ENCODE data around the gene PPP6R2. TPM values are rescaled to one million over a fixed set of nuclear protein-coding genes. Genes with fewer than 3 reads are reported as not detected.

Gene PPP6R2
- total RNA-seq, 3 donors from 2014 or later: 48.3 to 54.1 (median 49.5) TPM

DNA sequence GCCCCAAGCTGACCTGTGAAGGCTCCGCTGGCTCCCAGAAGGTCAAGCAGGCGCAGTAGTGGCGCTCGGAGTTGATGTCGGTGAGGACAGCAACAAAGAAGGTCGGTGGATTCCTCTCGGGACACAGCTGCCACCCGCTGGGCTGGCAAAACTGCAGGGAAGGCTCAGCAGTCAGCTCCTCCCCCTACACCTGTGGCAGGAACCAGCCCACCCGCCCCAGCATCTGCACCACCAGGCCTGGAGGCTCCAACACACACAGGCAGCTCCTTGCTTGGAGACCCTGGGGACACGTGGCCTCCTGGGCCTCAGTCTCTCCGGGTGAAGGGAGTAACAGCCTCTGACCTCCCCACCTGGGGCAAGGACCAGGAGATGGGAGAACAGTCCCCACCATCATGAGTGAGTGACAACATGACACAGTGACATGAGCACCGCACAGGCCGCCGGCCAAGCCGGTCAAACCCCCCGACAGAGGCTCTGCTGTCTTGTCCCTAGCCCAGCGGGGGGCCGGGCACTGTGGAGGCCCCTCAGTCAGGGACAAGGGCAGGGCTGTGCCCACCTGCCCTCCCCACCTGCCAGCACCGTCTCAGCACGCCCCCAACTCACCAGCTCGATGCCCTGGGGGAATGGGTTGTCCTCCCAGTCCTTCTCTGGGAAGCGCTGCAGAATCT is 124.8 kb downstream of the PPP6R2 start:
- Histone ChIP-seq H3K27me3 (no peaks in the 10 kb centered on the region), H3K9me3 (no peaks in the 10 kb centered on the region), H3K4me3 (no peak overlapping the region), H3K36me3 (peaks cover 14% of the 10 kb centered on the region), H3K4me1 (peaks cover 14 to 35% of the 10 kb centered on the region in 2 donors), H3K27ac (no peak overlapping the region)
- no peak for DNase-seq (ENCODE audit: low spot score in 2 of 2)
- TF ChIP-seq POLR2AphosphoS5 (IDR thresholded peaks at IDR 0.05) (no peak), POLR2A (IDR thresholded peaks at IDR 0.05) (no peak)
- TF ChIP-seq, protein P1, sequence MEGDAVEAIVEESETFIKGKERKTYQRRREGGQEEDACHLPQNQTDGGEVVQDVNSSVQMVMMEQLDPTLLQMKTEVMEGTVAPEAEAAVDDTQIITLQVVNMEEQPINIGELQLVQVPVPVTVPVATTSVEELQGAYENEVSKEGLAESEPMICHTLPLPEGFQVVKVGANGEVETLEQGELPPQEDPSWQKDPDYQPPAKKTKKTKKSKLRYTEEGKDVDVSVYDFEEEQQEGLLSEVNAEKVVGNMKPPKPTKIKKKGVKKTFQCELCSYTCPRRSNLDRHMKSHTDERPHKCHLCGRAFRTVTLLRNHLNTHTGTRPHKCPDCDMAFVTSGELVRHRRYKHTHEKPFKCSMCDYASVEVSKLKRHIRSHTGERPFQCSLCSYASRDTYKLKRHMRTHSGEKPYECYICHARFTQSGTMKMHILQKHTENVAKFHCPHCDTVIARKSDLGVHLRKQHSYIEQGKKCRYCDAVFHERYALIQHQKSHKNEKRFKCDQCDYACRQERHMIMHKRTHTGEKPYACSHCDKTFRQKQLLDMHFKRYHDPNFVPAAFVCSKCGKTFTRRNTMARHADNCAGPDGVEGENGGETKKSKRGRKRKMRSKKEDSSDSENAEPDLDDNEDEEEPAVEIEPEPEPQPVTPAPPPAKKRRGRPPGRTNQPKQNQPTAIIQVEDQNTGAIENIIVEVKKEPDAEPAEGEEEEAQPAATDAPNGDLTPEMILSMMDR (IDR thresholded peaks at IDR 0.05): no peak
- intact Hi-C loops (cut with DNase I; ENCODE audit: low total_unique reads): no loop called here

DNA sequence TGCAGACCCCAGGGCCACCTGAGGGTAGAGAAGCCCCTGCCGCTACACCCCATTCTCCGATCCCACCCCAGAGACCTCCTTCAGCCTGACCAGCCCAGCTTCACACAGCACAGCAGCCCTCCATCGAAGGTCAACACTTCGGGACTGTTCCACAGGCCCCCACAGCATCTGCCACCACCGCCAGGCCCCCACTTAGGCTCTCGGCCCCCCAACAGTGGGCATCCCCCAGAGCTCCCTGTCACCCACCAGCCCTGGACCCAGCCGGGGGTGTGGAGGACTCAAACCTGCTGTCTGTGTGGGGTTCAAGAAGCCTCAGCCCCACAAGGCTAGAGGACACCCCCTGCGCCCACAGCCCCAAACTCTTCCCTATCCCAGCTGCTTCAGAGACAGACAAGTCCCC is 125.5 kb downstream of the PPP6R2 start:
- Histone ChIP-seq H3K4me3 (no peak overlapping the region), H3K9me3 (no peaks in the 10 kb centered on the region), H3K27me3 (no peaks in the 10 kb centered on the region), H3K36me3 (peaks cover 10% of the 10 kb centered on the region), H3K27ac (no peak overlapping the region), H3K4me1 (peaks cover 16 to 42% of the 10 kb centered on the region in 2 donors)
- no peak for TF ChIP-seq POLR2AphosphoS5 (IDR thresholded peaks at IDR 0.05)
- no peak for DNase-seq (ENCODE audit: low spot score in 2 of 2)
- intact Hi-C loops (cut with DNase I; ENCODE audit: low total_unique reads): no loop called here

DNA sequence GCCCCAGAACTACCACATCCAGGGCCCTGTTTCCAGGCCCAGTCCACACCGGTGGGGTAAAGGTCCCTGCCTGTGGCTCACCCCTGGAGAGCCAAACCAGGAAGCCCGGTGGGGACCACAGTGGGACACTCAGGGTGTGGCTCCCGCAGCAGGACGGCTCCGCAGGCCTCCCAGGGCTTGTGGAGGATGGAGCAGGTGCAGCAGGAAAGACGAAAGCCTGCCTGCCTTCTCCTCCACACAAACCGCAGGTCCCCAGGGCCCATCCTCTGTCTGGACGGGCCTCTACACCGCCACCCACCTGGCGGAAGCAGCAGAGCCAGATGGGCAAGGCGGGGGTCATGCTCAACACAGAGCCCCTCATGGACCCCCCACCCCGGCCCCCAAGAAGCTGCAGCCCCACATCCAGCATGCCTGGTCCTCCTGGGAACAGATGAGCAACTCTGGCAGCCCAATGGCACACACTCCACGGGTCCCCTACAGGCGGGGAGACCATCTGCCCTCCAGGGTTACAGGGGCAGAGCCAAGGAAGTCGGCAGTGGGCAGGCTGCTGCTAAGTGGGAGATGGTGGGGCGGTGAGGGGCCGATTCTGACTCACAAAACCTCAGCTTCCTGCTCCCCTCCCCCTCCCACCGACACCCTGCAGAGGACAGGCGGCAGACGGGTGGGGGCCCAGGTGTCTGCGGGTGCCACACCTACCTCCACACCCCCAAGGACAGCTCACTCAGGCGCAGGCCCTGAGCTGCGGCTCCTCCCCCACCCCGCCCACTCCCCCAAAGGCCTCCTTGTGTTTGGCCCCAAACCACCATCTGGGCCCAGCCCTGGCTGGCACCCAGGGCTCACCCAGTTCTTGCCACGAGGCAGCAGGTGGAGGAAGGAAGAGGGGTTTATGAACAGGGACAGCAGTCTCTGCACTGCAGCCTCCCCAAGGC is 126.5 kb downstream of the PPP6R2 start:
- Histone ChIP-seq H3K27me3 (no peaks in the 10 kb centered on the region), H3K9me3 (no peaks in the 10 kb centered on the region), H3K4me3 (peak overlapping the region in 1 of 3 donors; percentile 41), H3K27ac (peak overlapping the region; percentile 15 to 29), H3K36me3 (peaks cover 4% of the 10 kb centered on the region), H3K4me1 (peaks cover 16 to 45% of the 10 kb centered on the region in 2 donors)
- TF ChIP-seq POLR2A (IDR thresholded peaks at IDR 0.05): no peak
- TF ChIP-seq, protein P1 (IDR thresholded peaks at IDR 0.05): no peak
- no peak for TF ChIP-seq POLR2AphosphoS5 (IDR thresholded peaks at IDR 0.05)
- intact Hi-C loops (cut with DNase I; ENCODE audit: low total_unique reads): no loop called here
- DNase-seq (ENCODE audit: low spot score in 2 of 2): peak in 1 of 2 donors; percentile 67

DNA sequence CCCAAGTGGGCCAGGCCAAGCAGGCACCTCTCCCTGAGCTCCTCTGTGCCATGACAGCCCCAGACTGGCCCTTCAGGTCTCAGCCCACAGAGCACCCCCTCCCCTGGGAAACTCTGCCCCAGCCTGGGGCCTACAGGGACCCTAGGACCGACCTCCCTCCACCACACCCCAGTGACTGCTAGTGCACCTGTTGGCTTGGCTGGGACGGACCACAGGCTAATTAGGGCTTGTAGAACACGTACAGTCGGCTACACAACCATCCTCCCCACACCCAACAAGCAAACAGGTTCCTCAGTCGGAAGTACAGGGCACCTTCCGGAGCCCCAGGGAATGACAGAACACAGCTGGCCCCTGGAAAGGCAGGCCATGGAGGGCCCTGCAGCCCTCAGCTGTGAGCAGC is 127.4 kb downstream of the PPP6R2 start:
- Histone ChIP-seq H3K4me1 (peaks cover 16 to 45% of the 10 kb centered on the region in 2 donors), H3K4me3 (peak overlapping the region in 1 of 3 donors; percentile 41), H3K27ac (peak overlapping the region; percentile 15 to 29), H3K27me3 (no peaks in the 10 kb centered on the region), H3K36me3 (no peaks in the 10 kb centered on the region), H3K9me3 (no peaks in the 10 kb centered on the region)
- intact Hi-C loops (cut with DNase I; ENCODE audit: low total_unique reads): no loop called here
- TF ChIP-seq POLR2A (IDR thresholded peaks at IDR 0.05): no peak
- TF ChIP-seq, protein P1 (IDR thresholded peaks at IDR 0.05): no peak
- TF ChIP-seq POLR2AphosphoS5 (IDR thresholded peaks at IDR 0.05): no peak
- DNase-seq (ENCODE audit: low spot score in 2 of 2): no peak

DNA sequence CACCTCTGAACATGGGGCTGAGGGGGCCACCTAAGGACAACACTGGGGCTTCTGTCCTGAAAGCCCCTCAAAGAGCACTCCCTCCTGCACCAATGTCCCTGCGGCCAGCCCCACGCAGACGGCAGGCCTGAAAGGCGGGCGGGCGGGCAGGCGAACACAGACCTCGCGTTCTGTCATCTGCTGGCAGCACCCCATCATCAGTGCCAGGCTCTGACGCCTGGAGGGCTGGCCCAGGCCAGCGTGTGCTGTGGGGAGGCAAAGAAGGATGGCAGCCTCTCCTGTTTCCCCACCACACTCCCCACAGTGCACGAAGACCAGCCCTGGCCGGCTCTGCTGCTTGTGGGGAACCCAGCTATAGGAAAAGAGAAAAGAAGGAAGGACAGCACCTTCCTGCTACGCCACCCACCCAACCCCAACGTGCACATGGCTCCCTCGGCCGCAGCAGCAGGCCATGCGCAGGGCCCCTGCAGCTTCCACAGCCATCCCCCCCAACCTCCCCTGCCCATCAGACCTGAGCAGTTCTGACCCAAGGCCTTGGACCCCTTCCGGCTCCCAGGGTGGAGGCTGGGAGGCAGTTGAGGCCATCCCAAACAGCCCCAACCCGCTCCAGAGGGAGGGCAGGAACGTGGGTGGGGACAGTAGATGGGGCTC is 128.2 kb downstream of the PPP6R2 start:
- no peaks in the 10 kb centered on the region for H3K36me3 ChIP-seq
- TF ChIP-seq POLR2A (IDR thresholded peaks at IDR 0.05) (no peak), POLR2AphosphoS5 (IDR thresholded peaks at IDR 0.05) (no peak)
- TF ChIP-seq, protein P1 (IDR thresholded peaks at IDR 0.05): no peak
- no peak for DNase-seq (ENCODE audit: low spot score in 2 of 2)
- intact Hi-C loops (cut with DNase I; ENCODE audit: low total_unique reads): no loop called here
- no peaks in the 10 kb centered on the region for H3K9me3 ChIP-seq
- H3K4me3 ChIP-seq: no peak overlapping the region
- H3K4me1 ChIP-seq: peaks cover 16 to 45% of the 10 kb centered on the region in 2 donors
- H3K27me3 ChIP-seq: no peaks in the 10 kb centered on the region
- H3K27ac ChIP-seq: peak overlapping the region in 1 of 2 donors; percentile 29

Measured in breast epithelium (tissue), 4 donors.